NCI-H2029 (cell line): ENCODE measurements around the gene ATL3.
"Not testable (repeated sequence)": the region's sequence is repeated elsewhere in the genome, so short reads cannot be mapped to it uniquely, and the experiment has no call there.

Experiments used
- DNase-seq: peaks from one replicate; lab custom pipeline; 2025; lab: John Stamatoyannopoulos, UW

ATL3 gene

GRCh38 chr11:63586451-63587166, 84.6 kb downstream of the ATL3 start:
- no peak for DNase-seq

DNA sequence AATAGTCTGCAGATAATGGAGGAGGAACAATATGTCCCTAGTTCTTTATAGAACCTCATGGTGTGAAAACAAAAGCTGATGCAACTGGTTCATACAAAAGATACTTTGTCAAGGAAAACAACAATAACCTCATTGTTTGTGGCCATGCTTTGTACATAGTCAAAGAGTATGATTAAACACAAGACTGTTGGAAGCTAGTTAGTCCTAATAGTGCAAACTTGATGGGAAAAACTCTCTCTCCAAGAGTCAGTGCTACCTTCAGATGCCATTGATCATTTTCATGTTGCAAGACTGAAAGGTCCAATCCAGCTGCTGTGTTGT, 87.9 kb downstream of the ATL3 start:
- DNase-seq: no peak

DNA sequence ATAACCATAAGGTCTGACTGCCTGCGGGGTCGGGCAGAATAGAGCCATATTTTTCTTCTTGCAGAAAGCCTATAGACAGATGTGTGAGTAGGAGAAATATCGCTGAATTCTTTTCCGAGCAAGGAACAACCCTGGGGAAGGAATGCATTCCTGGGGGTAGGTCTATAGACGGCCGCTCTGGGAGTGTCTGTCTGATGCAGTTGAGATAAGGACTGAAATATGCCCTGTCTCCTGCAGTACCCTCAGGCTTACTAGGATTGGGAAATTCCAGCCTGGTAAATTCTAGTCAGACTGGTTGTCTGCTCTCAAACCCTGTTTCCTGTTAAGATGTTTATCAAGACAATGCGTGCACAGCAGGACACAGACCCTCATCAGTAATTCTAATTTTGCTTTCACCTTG, 90.0 kb downstream of the ATL3 start:
- DNase-seq: not testable (repeated sequence)

GRCh38 chr11:63578882-63579281, 92.3 kb downstream of the ATL3 start:
- not testable (repeated sequence) for DNase-seq

DNA sequence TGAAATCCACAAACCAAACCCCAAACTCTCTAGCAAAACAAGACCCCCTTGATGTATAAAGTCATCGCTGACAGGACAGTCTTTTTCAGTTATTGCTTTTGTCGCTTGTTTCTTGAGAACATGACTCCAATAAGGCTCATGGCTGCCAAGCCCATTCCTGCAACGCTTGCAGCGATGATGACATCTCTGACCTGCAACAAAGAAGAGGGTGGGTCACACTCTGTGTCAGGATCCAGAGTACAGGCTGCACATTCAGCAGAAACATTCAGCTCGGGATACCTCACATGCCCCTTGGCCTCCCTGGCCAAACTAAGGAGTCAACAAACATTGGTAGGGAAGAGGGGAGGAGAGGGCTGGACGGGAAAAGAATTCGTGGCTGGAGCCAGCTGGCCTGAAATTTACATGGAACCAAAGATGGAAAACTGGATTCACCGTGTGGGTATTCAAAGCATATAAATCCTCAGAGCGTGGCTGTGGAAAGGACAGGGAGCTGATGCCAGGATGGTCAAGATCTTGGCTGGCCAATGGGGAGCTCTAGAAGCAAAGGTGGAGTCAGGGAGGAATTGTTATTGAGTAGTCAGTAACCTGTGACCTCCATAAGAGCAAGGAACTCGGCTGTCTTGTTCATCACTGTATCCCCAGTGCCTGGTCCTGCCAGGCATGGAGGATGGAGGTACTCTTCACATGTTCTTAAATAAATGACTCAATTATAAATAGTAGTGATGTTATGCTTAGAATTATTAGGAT, 96.1 kb downstream of the ATL3 start:
- DNase-seq: no peak
